Coronary artery (tissue), 2 donors: ENCODE results near the gene DIAPH3.

Experiments used
- DNase-seq: peaks from one replicate; pipeline ENCODE4 v3.0.0-alpha.2; 2017; ENCODE audit warnings: low spot score
- H3K27ac ChIP-seq, 2 donors: fragments of 200-600 bp; sonication (generic); one replicate each; pipeline ENCODE4 v1.5.1; 2016 to 2019
- H3K4me3 ChIP-seq: fragments of 200-600 bp; sonication (generic); 2 replicates; pipeline ENCODE4 v1.5.1; 2016; ENCODE audit warnings: mild to moderate bottlenecking, moderate library complexity
- TF ChIP-seq, protein P1 (sequence below): fragments of 200-600 bp; sonication (generic); IDR thresholded peaks from one replicate; pipeline ENCODE4 v1.5.1; 2019; ENCODE audit warnings: antibody characterized with exemption

Gene DIAPH3

DNA sequence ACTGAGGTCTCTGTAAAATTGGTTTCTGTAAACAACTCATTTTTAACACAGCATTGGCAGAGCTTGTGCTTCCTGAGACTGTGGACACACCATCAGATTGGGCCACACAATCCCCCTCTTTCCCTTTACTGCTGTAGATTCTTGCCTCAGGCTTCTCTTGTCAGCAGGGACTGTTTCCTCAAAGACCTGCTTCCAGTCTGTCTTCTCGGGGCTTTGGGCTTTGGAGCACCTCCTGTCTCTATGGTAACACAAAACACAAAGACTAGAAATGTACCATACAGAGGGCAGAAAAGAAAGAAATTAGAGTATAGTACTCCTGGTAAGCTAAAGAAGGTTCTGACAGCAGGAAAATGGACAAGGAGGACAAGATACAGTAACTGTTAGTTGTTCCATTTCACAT, 484.5 kb downstream of the DIAPH3 start:
- Histone ChIP-seq H3K4me3 (no peak overlapping the region), H3K27ac (no peak overlapping the region)
- TF ChIP-seq, protein P1, sequence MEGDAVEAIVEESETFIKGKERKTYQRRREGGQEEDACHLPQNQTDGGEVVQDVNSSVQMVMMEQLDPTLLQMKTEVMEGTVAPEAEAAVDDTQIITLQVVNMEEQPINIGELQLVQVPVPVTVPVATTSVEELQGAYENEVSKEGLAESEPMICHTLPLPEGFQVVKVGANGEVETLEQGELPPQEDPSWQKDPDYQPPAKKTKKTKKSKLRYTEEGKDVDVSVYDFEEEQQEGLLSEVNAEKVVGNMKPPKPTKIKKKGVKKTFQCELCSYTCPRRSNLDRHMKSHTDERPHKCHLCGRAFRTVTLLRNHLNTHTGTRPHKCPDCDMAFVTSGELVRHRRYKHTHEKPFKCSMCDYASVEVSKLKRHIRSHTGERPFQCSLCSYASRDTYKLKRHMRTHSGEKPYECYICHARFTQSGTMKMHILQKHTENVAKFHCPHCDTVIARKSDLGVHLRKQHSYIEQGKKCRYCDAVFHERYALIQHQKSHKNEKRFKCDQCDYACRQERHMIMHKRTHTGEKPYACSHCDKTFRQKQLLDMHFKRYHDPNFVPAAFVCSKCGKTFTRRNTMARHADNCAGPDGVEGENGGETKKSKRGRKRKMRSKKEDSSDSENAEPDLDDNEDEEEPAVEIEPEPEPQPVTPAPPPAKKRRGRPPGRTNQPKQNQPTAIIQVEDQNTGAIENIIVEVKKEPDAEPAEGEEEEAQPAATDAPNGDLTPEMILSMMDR = no peak
- DNase-seq = no peak

DNA sequence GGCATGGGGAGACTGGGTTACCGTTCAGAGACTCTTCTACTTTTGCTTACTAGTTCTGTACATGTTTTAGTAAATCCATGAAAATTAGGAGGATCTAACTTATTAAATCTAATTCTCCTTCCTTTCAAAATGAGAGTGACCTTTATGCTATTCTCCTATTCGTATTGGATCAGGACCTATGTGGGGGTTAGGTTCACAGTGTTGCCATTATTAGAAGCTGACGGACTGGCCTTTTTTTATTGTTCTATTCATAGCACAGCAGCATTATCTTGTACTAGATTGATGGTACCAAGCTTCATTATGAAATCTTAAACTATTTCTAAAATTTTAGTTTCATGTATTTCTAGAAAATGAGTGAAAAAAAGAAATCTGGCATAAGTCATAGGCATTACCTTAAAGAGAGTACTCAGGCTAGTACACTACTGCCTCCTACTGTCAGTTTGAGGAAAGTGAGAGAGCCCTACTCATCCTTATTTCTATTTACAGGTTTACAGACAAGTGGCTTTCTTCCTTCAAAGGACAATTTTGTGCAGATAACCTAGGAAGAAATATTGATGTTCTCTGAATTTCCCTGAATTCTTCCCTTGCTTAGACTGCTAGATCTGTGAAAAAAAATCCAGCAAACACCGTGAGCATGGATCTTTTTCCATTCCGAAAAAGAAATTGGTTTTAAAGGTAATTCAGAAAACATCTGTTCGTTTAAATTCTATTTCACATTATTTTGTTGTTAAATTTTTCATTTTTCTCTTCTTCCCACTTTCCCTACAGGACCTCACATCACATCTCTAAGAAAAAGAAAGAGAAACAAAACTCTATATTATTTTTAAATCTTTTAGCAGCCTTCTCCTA, 485.5 kb downstream of the DIAPH3 start:
- no peak for DNase-seq
- H3K27ac ChIP-seq = no peak overlapping the region
- TF ChIP-seq, protein P1 = peak; percentile 28
- H3K4me3 ChIP-seq = no peak overlapping the region

DNA sequence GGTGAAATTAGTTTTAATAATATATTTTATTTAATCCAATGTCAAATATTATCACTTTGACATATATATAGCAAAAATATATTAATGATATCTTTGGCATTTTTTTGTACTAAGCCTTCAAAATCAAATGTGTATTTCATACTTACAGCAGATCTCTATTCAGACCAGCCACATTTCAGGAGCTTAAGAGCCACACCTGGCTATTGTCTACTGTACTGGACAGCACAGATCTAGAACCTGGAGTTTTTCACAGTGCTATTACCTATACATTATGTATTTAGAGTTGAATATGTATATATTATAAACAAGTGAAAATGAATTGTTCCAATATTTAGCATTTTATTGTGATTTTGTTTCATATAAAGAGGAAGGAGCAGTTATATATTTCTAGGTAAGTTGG, 486.3 kb downstream of the DIAPH3 start:
- TF ChIP-seq, protein P1 = no peak
- no peak for DNase-seq
- no peak overlapping the region for H3K27ac ChIP-seq

DNA sequence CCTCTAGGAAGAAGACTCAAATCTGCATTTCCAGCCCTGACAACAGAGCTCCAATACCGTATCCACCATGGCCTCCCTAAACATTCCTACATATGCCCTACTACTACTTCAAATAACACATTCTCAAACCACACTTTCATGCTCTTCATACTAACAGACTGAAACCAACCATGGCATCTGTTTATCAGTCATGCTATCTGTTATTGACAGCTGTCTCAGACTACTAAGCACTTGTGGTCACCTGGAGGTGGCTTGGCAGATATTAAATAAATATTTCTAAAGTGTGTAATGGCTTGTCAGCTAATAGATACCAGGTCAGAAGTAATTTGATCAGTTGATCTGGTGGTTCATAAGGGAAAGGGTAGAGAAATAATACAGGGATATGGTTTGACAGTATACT, 489.1 kb downstream of the DIAPH3 start:
- no peak for DNase-seq
- TF ChIP-seq, protein P1 = no peak
- H3K4me3 ChIP-seq = no peak overlapping the region
- H3K27ac ChIP-seq = no peak overlapping the region

More for the DNA sequence above, 486.3 kb downstream of the DIAPH3 start:
- H3K4me3 ChIP-seq = no peak overlapping the region

DNA sequence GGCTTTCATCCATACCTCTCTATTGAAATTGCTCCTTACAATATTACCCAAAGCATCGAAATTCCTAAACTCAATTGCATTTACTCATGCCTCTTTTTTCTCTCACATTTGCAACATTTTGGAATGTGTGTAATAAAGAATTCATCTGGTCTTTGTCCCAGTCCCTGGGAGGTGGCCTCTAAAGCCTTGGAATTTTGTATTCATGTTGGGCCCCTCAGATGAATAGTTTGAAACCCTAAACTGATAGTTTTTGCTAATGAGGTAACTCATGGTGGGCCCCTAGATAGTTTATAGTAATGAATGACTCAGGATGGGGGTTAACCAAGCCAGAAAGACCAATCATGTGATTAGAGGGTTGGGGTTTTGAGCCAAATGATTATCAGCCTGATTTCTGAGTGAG, 490.4 kb downstream of the DIAPH3 start:
- H3K4me3 ChIP-seq = no peak overlapping the region
- no peak overlapping the region for H3K27ac ChIP-seq
- TF ChIP-seq, protein P1 = no peak
- DNase-seq = no peak

DNA sequence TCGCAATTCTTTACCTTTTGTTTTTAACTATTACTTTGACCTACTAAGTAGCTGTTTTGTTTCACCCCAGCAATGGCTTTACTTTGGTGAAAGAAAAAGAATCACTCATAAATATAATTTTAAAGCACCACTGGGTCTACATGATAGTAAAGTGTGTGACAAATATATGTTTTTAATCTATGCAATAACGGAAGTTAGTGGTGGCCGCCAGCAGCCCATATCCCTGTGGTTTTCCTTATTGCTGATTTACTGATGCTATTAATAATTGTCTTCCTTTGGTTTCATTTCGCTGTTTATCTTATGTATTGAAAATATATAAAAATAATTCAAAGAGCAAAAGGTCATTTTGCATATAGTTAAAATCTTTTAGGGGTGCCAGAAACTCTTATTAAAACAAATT, 491.3 kb downstream of the DIAPH3 start:
- no peak overlapping the region for H3K27ac ChIP-seq
- no peak for DNase-seq
- TF ChIP-seq, protein P1 = no peak

DNA sequence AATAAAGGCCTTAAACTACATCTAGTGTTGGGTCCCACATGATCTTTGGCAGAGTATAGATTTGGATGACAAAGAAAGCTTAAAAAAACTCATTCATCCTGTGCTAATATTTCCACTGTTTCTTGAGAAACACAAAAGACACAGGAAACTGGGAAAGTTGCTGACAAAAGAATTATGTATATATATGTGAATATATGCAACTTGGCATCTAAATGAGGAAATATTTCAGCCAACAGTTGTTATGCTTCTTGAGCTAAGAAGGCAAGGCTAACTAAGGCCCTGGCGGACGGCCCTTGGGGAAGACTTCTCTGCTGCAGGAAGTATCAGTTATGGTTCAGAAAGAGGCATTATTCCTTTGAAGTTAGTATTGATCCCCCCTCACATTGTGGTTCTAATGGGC, 491.8 kb downstream of the DIAPH3 start:
- no peak for DNase-seq
- H3K27ac ChIP-seq = no peak overlapping the region
- TF ChIP-seq, protein P1 = no peak

More for the DNA sequence above, 491.3 kb downstream of the DIAPH3 start:
- H3K4me3 ChIP-seq = no peak overlapping the region

More for the DNA sequence above, 491.8 kb downstream of the DIAPH3 start:
- H3K4me3 ChIP-seq = no peak overlapping the region
